ENCODE measurements around the gene FAM177A1.

FAM177A1 gene

DNA sequence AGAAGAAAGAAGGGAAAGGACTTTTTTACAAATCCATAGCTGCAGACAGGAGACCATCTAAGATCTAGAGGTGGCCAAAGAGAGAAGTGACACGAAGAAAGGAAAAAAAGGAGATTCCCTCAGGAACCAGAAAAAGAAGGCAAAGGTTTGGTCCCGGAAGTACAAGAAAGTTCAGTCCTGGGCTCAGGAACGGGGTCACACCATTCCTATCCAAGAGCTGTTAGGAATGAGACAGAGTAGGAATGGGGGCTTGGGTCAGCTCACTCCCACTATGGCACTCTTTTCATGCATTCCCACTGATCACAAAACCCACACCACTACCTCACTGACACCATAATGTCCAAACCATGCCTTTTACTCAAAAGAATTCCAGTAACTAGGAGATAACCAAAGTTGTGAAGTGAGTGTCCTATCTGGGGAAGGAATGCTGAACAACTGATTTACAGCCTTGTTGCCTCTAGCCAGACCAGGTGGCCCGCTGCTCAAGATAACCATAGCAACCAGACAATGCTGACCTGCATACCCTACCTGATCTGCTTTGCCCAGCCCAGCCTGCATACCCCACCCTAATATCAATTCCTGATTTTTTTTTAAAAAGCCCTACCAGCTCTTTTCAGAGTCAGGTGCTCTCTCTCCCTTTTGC is 67.4 kb downstream of the FAM177A1 start:
- Histone ChIP-seq H3K36me3 (ENCODE audit: insufficient read depth, low read length) (peaks cover 78% of the 10 kb centered on the region), H2AFZ (ENCODE audit: low read length) (no peak overlapping the region)

DNA sequence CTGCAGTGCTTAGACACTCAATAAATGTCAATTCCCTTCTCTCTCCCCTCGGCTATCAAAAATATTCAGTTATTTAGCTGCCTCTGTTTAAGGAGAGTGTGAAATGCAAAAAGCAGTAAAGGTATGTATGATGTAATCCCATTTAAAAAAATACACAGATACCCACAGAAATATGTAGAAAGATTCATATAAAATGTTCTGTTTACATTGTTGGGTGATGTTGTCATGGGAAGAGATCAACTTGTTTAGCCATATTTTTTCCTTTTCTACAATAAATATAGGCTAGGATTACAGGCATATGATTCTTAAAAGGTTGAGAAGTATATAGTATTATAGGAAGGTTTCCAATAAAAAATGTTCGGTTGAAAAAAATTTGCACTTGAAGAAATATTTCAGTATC is 68.0 kb downstream of the FAM177A1 start:
- Histone ChIP-seq H3K9me2 (ENCODE audit: low read depth, low read length) (no peaks in the 10 kb centered on the region), H3K79me2 (ENCODE audit: insufficient read depth, low read length) (peaks cover 4% of the 10 kb centered on the region; the same call in 1 of the 2 replicates), H2AFZ (ENCODE audit: low read length) (no peak overlapping the region), H3K4me1 (ENCODE audit: insufficient read depth, low read length, severe bottlenecking) (no peaks in the 10 kb centered on the region), H3F3A (ENCODE audit: insufficient read depth, low read length) (no peaks in the 10 kb centered on the region), H3K9me3 (ENCODE audit: low read length) (peaks cover 3% of the 10 kb centered on the region; the same call in 1 of the 2 replicates), H3K4me3 (ENCODE audit: low read depth, low read length, poor library complexity, severe bottlenecking) (no peak overlapping the region), H3K27me3 (ENCODE audit: insufficient read depth, low read length) (no peaks in the 10 kb centered on the region), H4K20me1 (ENCODE audit: insufficient read depth, low read length) (no peaks in the 10 kb centered on the region), H3K4me2 (ENCODE audit: low read length) (no peak overlapping the region), H3K27ac (ENCODE audit: low read depth, low read length, poor library complexity, severe bottlenecking) (no peak overlapping the region), H3K36me3 (ENCODE audit: insufficient read depth, low read length) (peaks cover 78% of the 10 kb centered on the region), H3K9ac (ENCODE audit: low read length) (no peak overlapping the region)
- TF ChIP-seq EZH2 (IDR thresholded peaks at IDR 0.05; ENCODE audit: borderline replicate concordance, low read length) (no peak), CTCF (IDR thresholded peaks at IDR 0.05; ENCODE audit: low read length) (no peak)

More for the DNA sequence above, 67.4 kb downstream of the FAM177A1 start:
- Histone ChIP-seq H3K79me2 (ENCODE audit: insufficient read depth, low read length) (peaks cover 4% of the 10 kb centered on the region; the same call in 1 of the 2 replicates), H3K27ac (ENCODE audit: low read depth, low read length, poor library complexity, severe bottlenecking) (no peak overlapping the region), H3K9me2 (ENCODE audit: low read depth, low read length) (no peaks in the 10 kb centered on the region), H4K20me1 (ENCODE audit: insufficient read depth, low read length) (no peaks in the 10 kb centered on the region), H3K4me3 (ENCODE audit: low read depth, low read length, poor library complexity, severe bottlenecking) (no peak overlapping the region), H3K4me1 (ENCODE audit: insufficient read depth, low read length, severe bottlenecking) (no peaks in the 10 kb centered on the region), H3K9ac (ENCODE audit: low read length) (no peak overlapping the region), H3K27me3 (ENCODE audit: insufficient read depth, low read length) (no peaks in the 10 kb centered on the region), H3K9me3 (ENCODE audit: low read length) (peaks cover 3% of the 10 kb centered on the region; the same call in 1 of the 2 replicates), H3K4me2 (ENCODE audit: low read length) (no peak overlapping the region), H3F3A (ENCODE audit: insufficient read depth, low read length) (no peaks in the 10 kb centered on the region)
- no peak for TF ChIP-seq EZH2 (IDR thresholded peaks at IDR 0.05; ENCODE audit: borderline replicate concordance, low read length)
- TF ChIP-seq CTCF (IDR thresholded peaks at IDR 0.05; ENCODE audit: low read length): no peak

- no peak overlapping the region for H2AFZ ChIP-seq (ENCODE audit: low read length)
- H3K27me3 ChIP-seq (ENCODE audit: insufficient read depth, low read length): no peaks in the 10 kb centered on the region
- no peak overlapping the region for H3K9ac ChIP-seq (ENCODE audit: low read length)
- peaks cover 14% of the 10 kb centered on the region for H3K4me1 ChIP-seq (ENCODE audit: insufficient read depth, low read length, severe bottlenecking)
- H3K9me3 ChIP-seq (ENCODE audit: low read length): peaks cover 3% of the 10 kb centered on the region; the same call in 1 of the 2 replicates
- H3K79me2 ChIP-seq (ENCODE audit: insufficient read depth, low read length): peaks cover 8% of the 10 kb centered on the region; the same call in 1 of the 2 replicates
- no peak overlapping the region for H3K27ac ChIP-seq (ENCODE audit: low read depth, low read length, poor library complexity, severe bottlenecking)
- H3K4me3 ChIP-seq (ENCODE audit: low read depth, low read length, poor library complexity, severe bottlenecking): no peak overlapping the region
- H3K36me3 ChIP-seq (ENCODE audit: insufficient read depth, low read length): peaks cover 61% of the 10 kb centered on the region
- no peak for TF ChIP-seq CTCF (IDR thresholded peaks at IDR 0.05; ENCODE audit: low read length)
- no peak for TF ChIP-seq EZH2 (IDR thresholded peaks at IDR 0.05; ENCODE audit: borderline replicate concordance, low read length)
- no peaks in the 10 kb centered on the region for H3F3A ChIP-seq (ENCODE audit: insufficient read depth, low read length)
- no peak overlapping the region for H3K4me2 ChIP-seq (ENCODE audit: low read length)
- H3K9me2 ChIP-seq (ENCODE audit: low read depth, low read length): no peaks in the 10 kb centered on the region
- no peaks in the 10 kb centered on the region for H4K20me1 ChIP-seq (ENCODE audit: insufficient read depth, low read length)
These were observed 70.2 kb downstream of the FAM177A1 start for GRCh38 chr14:35116242-35116641.

All from OCI-LY1 (cell line).